ENCODE measurements around the gene KLRC2.
"Not testable (repeated sequence)": the region's sequence is repeated elsewhere in the genome, so short reads cannot be mapped to it uniquely, and the experiment has no call there.

The KLRC2 gene

DNA sequence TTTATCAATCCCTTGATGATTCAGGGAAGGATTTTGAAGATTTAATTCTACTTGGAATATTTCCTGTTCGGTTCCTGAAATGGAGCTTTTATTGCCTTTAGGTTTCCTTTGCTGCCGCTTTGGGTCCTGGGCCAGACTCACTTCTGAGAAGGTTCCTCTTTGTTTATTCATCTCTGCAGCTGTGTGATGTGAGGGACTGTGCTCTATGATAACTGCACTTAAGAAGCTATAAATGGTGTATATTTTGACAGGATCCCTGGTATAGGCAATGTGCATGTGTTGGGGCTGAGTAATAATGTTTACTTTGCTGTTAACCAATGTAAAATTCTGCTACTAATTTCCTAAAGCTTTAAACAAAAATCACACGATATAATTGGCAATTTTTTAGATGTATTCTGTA is at the start of gene KLRC2:
Gene KLRC2 (minus strand): TSS at position 195 of the 400 bp plus-strand sequence. CDS start 24 bp downstream, at position 171.
- DNase-seq: not testable (repeated sequence)

DNA sequence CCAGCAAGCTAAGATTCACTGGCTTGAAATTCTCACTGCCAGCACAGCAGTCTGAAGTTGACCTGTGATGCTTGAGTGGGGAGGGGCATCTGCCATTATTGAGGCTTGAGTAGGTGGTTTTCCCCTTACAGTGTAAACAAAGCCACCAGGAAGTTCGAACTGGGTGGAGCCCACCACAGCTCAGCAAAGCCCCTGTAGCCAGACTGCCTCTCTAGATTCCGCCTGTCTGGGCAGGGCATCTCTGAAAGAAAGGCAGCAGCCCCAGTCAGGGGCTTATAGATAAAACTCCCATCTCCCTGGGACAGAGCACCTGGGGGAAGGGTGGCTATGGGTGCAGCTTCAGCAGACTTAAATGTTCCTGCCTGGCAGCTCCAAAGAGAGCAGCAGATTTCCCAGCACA is 46.1 kb upstream of the KLRC2 start:
- DNase-seq: not testable (repeated sequence)

DNA sequence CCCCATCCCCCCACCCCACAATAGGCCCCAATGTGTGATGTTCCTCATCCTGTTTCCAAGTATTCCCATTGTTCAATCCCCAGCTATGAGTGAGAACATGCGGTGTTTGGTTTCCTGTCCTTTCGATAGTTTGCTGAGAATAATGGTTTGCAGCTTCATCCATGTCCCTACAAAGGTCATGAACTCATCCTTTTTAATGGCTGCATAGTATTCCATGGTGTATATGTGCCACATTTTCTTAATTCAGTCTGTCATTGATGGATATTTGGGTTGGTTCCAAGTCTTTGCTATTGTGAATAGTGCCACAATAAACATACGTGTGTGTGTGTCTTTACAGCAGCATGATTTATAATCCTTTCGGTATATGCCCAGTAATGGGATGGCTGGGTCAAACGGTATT is 37.0 kb upstream of the KLRC2 start:
- DNase-seq: not testable (repeated sequence)

DNA sequence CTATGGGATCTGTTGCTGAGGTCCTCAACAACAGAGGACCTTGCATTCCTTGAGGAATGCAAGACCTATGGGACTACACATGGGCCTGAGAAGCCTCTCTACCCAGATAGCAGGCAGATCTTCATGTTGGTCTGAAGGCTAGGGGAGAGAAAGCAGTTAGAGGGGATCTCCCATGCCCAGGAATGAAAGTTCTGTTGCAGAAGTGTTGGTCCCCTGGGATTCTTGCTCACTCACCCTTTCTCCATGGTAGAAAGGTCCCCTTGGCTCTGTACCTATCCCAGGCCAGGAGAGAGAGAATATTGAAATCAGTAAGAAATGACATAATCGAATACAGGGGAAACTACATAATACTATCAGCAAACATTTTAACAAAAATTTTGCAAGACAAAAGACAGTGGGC is 33.9 kb upstream of the KLRC2 start:
- no peak for DNase-seq

DNA sequence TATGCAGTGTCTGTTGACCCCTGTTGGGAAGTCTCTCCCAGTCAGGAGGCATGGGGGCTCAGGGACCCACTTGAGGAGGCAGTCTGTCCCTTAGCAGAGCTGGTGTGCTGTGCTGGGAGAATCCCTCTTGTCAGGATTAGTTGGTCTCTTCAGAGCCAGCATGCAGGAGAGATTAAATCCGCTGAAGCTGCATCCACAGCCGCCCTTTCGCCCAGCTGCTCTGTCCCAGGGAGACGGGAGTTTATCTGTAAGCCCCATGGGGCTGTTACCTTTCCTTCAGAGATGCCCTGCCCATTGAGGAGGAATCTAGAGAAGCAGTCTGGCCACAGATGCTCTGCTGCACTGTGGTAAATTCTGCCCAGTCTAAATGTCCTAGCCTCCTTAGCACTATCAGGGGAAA is 30.5 kb upstream of the KLRC2 start:
- DNase-seq: no peak

DNA sequence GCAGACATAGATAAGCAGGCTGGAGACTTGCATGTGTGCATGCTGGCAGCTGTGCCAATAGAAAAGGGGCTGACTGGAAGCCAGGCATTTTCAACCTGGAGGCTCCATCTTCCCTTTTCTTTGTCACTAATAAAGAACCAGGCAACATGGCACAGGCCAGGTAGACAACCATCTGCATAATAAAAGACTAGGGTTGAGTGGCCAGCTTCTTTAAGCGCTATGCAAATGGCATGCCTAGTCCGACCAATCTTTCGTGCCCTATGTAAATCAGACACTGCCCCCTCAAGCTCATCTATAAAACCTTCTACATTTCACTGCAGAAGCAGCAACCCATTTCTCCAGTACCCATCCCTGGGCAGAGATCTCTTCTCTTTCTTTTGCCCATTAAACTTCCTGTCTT is 21.9 kb upstream of the KLRC2 start:
- no peak for DNase-seq

DNA sequence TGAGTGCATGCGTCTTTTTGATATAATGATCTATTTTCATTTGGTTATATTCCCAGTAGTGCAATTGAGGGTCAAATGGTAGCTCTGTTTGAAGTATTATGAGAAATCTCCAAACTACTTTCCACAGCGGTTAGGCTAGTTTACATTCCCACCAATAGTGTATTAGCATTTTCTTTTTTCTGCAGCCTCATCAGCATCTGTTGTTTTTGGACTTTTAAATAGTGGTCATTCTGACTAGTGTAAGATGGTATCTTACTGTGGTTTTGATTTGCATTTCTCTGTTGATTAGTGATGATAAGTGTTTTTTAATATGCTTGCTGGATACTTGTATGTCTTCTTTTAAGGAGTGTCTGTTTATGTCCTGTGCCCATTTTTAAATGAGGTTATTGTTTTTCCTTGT is 21.0 kb upstream of the KLRC2 start:
- no peak for DNase-seq

DNA sequence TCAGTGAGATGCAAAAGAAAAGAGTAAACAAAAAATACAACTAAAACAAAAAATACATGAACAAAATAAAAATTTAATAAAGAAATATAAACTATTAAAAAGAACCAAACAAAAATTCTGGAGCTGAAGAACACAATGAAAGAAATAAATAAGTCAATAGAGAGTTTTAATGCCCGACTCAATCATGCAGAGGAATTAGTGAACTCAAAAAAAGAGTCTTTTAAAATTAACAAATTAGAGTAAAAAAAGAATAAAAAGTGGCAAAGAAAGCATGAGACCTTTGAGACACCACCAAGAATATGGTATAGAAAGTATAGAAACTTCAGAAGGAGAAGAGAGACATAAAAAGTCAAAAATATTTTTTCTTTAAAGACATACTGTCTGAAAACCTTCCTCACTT is 20.0 kb upstream of the KLRC2 start:
- DNase-seq: no peak

DNA sequence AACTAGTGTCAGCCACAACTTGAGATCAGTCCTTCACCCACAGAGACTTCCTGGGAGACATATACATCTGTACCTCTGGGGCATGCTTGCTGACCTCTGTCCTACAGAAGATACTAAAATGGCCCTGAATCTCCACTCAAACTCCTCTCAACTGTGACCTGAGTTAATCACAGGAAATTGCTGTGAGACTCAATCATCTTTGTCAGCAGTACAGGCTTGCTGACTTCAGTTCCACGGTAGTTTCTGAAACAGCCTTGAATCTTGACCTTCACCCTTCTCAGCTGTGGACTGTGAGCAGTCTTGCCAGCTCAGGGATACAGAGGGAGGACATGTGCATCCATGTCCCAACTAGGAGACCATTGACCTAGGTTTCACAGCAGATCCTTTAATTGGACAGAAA is 18.7 kb upstream of the KLRC2 start:
- no peak for DNase-seq

DNA sequence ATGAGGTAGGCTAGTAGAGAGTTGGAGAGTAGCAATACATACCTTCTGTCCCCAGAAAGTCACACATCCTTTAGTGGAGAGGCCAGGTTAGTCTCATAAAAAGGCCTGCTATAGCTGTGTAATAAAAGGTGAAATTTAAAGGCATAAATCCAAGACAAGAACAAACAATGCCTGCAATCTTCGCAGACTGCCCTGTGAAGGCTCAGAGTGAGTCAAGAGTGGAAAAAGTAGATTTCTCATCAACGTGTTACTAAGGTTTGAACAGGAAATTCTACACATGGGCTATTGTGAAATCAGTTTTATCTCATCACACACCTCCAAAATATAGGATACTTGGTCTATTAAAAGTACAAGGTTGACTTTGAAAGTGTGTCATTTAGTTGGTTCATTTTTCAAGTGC is 17.3 kb upstream of the KLRC2 start, which contains the start of gene KLRC1:
Gene KLRC1 (minus strand): TSS at position 222 of the 400 bp plus-strand sequence. CDS start 2,221 bp downstream, outside the sequence.
- DNase-seq: no peak

DNA sequence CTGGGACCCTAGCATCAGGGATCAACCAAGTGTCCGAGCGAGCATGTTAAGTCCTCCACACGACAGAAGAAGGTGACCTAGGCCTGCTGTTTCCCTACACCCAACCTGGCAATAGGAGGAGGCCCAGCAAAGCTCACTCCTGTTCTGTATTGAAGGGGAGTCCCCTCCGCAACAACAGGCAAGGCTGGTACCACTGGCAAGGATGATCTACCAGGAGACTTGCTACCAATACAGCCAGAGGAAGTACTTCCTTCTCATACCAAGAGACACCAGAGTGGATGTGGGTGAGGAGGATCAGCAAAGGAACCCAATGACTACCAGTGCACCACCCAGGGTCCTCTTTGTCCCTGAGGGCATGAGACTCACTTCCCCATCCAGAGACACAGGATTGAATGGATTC is 12.4 kb upstream of the KLRC2 start:
- no peak for DNase-seq

DNA sequence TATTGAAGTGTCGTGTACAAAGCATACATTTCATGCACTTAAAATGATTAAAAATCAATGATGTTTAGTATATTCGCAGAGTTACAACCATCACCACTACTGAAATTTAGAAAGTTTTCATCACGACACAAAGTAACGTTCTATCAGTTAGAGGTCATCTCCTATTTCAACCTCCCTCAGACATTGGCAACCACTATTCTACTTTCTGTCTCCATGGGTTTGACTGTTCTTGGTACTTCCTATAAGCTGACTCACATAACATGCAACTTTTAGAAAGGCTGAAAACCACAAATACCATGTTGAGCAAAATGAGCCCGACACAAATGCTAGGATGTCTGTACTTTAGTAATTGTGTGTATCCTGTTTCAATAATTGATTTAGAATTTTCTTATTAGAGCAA is 10.2 kb upstream of the KLRC2 start:
- DNase-seq: not testable (repeated sequence)

DNA sequence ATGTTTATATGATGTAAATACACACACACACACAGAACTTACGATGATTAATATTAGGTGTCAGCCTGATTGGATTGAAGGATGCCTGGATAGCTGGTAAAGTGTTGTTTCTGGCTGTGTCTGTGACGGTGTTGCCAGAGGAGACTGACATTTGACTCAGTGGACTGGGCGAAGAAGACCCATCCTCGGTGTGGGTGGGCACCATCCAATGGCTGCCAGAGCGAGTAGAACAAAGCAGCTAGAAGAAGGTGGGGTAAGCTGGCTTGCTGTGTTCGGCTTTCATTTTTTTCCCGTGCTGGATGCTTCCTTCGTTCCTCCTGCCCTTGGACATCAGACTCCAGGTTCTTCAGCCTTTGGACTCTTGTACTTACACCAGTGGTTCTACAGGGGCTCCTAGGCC is 5.3 kb upstream of the KLRC2 start:
- DNase-seq: not testable (repeated sequence)

DNA sequence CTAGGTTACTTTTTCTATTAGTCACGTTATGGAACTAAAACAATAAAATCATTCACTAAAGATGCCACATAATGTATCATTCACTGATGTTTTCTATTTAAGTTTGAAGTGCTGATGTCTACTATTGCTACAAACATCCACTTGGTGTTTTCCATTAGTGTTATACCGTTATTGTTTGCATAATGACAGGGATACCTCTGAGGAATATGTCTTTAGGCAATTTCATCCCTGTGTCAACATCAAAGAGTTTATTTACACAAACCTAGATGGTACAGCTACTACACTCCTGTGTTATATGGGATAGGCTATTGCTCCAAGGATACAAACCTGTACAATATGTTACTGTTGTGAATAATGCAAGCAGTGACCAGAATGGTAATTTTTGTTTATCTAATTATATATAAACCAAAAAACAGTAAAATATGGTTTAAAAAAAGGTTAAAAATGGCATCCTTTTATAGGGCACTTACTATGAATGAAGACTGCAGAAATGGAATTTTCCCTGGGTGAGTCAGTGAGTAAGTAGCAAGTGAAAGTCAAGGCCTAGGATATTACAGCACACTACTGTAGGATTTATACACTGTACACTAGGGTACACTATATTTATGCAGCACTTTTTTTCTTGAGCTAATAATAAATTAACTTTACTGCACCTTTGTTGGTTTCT is 3.9 kb upstream of the KLRC2 start:
- not testable (repeated sequence) for DNase-seq

DNA sequence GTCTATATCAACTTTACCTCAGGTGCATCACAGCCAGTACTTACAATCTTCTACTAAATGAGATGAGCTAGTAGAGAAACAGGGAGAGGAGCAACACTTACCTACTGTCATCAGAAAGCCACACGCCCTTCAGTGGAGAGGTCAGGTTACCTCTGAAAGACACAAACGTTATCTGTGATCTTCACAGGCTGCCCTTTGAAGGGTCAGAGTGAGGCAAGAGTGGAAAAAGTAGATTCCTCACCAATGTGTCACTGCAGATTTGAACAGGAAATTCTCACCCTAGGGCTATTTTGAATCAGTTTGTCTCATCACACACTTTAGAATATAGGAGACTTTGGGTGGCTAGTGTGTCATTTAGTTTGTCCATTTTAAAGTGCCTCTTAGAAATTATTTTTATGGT is 1.8 kb upstream of the KLRC2 start:
- not testable (repeated sequence) for DNase-seq

DNA sequence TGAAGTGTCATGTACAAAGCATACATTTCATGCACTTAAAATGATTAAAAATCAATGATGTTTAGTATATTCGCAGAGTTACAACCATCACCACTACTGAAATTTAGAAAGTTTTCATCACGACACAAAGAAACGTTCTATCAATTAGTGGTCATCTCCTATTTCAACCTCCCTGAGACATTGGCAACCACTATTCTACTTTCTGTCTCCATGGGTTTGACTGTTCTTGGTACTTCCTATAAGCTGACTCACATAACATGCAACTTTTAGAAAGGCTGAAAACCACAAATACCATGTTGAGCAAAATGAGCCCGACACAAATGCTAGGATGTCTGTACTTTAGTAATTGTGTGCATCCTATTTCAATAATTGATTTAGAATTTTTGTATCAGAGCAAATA is 5.2 kb downstream of the KLRC2 start:
- not testable (repeated sequence) for DNase-seq

DNA sequence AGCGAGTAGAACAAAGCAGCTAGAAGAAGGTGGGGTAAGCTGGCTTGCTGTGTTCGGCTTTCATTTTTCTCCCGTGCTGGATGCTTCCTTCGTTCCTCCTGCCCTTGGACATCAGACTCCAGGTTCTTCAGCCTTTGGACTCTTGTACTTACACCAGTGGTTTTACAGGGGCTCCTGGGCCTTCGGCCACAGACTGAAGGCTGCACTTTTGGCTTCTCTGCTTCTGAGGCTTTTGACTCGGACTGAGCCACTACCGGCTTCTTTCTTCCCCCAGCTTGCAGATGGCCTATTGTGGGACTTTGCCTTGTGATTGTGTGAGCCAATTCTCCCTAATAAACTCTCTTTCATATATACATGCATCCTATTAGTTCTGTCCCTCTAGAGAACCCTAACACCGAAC is 9.9 kb downstream of the KLRC2 start:
- not testable (repeated sequence) for DNase-seq

DNA sequence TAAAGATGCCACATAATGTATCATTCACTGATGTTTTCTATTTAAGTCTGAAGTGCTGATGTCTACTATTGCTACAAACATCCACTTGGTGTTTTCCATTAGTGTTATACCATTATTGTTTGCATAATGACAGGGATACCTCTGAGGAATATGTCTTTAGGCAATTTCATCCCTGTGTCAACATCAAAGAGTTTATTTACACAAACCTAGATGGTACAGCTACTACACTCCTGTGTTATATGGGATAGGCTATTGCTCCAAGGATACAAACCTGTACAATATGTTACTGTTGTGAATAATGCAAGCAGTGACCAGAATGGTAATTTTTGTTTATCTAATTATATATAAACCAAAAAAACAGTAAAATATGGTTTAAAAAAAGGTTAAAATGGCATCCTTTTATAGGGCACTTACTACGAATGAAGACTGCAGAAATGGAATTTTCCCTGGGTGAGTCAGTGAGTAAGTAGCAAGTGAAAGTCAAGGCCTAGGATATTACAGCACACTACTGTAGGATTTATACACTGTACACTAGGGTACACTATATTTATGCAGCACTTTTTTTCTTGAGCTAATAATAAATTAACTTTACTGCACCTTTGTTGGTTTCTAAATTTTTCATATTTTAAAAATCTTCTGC is 11.4 kb downstream of the KLRC2 start:
- not testable (repeated sequence) for DNase-seq

DNA sequence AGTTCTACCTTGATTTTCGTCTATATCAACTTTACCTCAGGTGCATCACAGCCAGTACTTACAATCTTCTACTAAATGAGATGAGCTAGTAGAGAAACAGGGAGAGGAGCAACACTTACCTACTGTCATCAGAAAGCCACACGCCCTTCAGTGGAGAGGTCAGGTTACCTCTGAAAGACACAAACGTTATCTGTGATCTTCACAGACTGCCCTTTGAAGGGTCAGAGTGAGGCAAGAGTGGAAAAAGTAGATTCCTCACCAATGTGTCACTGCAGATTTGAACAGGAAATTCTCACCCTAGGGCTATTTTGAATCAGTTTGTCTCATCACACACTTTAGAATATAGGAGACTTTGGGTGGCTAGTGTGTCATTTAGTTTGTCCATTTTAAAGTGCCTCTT is 13.7 kb downstream of the KLRC2 start:
- not testable (repeated sequence) for DNase-seq

DNA sequence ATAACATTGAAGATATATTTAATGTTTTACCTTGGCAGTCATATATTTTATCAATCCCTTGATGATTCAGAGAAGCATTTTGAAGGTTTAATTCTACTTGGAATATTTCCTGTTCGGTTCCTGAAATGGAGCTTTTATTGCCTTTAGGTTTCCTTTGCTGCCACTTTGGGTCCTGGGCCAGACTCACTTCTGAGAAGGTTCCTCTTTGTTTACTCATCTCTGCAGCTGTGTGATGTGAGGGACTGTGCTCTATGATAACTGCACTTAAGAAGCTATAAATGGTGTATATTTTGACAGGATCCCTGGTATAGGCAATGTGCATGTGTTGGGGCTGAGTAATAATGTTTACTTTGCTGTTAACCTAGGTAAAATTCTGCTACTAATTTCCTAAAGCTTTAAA is 15.5 kb downstream of the KLRC2 start, which contains the start of gene KLRC3:
Gene KLRC3 (minus strand): TSS at position 262 of the 400 bp plus-strand sequence. CDS start 45 bp downstream, at position 217.
- DNase-seq: not testable (repeated sequence)

DNA sequence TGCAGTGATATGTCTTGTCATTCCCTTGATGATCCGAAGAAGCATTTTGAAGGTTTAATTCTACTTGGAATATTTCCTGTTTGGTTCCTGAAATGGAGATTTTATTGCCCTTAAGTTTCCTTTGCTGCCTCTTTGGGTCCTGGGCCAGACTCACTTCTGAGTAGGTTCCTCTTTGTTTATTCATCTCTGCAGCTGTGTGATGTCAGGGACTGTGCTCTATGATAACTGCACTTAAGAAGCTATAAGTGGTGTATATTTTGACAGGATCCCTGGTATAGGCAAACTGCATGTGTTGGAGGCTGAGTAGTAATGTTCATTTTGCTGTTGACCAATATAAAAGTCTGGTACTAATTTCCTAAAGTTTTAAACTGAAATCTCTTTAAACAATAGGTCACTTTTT is 26.4 kb downstream of the KLRC2 start, which contains the start of gene KLRC4:
Gene KLRC4 (minus strand): TSS at position 366 of the 400 bp plus-strand sequence. CDS start 182 bp downstream, at position 184.
- DNase-seq: peak; percentile 21

DNA sequence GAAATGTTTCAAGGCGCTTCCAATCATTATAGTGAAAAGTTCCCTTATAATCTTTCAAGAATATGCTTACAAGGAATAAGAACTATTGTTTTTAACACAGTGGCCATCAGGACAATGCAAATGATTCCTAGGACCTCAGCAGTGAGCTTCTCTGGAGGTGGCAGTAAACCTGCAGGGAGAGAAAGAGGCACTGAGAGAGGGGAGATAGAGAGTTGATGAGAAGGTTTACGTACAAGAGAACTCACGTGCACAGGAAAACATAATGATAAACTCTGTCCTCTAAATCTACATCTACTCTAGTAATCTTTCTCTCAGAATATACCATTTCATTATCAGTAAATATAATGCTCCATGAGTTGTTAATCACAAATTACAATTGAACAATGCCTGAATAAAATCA is 27.0 kb downstream of the KLRC2 start:
- DNase-seq: no peak

DNA sequence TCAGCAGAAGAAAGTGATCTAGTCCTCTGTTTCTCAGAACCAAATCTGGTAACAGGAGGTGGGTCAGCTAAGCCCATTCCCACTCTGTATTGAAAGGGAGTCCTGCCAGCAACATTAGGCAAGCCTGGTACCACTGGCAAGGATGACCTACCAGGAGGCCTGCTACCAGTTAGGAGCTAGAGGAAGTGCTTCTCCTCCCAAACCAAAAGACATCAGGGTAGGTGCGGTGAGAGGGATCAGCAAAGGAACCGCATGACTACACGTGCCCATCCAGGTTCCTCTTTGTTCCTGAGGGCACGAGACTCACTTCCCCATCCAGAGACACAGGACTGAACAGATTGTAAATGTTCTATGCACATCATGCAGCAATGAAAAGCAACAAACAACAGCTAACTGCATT is 29.1 kb downstream of the KLRC2 start:
- DNase-seq: no peak

DNA sequence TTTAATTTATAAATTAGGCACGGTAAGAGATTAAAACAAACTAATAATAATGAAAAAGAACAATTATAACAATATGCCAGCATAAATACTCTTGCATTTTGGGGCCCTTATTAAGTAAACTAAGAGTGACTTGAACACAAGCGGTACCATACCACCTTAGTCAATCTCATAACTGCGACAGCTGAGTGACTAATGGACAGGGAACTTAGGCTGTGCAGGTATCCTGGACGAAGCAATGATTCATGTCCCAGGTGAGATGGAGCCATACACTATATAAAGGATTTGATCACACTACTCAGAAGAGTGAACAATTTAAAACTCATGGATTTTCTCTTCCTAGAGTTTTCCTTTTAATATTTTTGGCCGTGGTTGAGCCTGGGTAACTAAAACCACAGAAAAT is 30.5 kb downstream of the KLRC2 start:
- DNase-seq: no peak

Data from NCI-H1105 (cell line).